Measurements from ENCODE around the gene UBALD1.
A peak's percentile ranks its signal among the peaks of the same experiment; 100 is the strongest.

The UBALD1 gene

DNA sequence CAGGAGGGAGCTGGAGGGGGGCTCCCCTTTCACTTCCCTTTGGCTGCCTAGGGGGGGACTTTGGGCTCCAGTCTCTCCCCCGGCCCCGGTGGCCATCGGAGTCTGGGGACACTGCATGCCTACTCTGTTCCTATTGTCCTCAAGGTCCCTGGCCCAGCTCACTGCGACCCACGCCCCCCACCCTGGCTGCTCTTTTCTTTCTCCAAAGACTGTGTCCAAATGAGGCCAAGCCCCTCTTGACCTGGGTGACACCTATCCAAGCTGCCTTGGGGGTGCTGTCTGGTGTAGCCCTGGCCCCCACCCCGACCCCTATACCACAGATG lies 12.9 kb downstream of the UBALD1 start:
- CTCF ChIA-PET = interaction anchor here (1.8 kb wide), 1 partner anchor 22 kb away, joined by 5 read pairs; the partner anchor contains the start of gene MGRN1
- DNase-seq (ENCODE audit: low spot score) = no peak
- no peak overlapping the region for H3K27ac ChIP-seq
- TF ChIP-seq, protein P1, sequence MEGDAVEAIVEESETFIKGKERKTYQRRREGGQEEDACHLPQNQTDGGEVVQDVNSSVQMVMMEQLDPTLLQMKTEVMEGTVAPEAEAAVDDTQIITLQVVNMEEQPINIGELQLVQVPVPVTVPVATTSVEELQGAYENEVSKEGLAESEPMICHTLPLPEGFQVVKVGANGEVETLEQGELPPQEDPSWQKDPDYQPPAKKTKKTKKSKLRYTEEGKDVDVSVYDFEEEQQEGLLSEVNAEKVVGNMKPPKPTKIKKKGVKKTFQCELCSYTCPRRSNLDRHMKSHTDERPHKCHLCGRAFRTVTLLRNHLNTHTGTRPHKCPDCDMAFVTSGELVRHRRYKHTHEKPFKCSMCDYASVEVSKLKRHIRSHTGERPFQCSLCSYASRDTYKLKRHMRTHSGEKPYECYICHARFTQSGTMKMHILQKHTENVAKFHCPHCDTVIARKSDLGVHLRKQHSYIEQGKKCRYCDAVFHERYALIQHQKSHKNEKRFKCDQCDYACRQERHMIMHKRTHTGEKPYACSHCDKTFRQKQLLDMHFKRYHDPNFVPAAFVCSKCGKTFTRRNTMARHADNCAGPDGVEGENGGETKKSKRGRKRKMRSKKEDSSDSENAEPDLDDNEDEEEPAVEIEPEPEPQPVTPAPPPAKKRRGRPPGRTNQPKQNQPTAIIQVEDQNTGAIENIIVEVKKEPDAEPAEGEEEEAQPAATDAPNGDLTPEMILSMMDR (conservative IDR thresholded peaks at IDR 0.05; ENCODE audit: low read depth) = no peak
- POLR2A ChIA-PET (ENCODE audit: low non-redundant PET) = no interaction called here

DNA sequence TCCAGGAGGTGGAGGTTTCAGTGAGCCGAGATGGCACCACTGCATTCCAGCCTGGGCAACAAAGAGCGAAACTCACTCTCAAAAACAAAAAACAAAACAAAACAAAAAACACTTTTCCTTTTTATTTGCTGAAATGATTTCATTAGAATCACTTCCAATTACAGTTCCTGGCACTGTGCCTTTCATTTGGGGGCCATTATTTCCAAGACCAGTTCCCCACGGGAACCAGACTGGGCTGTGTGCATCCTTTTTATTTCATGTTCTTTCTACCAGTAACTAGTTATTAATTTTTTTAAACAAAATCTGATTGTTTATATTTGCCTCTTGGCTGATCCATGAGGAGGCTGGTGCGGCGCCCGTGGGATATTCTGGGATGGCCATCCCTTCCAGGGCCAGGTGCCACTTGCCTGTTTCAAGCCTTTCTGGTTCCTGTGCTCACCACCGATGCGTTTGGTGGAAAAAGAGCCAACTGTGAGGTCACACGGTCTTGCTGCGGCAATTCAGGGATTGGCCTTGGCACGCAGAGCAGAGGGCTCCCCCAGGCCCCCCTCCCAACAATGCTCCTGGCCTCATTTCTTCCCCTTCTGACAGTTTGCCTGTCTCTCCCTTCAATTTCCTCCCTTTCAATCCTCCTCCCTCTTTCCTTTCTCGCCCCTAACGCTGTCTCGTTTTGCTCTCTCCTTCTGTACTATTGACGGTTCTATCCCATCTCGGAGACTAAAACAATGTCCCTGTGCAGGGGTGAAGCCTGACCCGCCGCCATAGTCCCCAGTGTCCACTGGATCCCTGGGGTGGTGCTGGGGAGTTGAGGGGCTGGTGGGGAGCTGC lies 13.4 kb downstream of the UBALD1 start:
- TF ChIP-seq, protein P1 (conservative IDR thresholded peaks at IDR 0.05; ENCODE audit: low read depth) = no peak
- CTCF ChIA-PET = no interaction called here
- H3K27ac ChIP-seq = no peak overlapping the region
- no peak for DNase-seq (ENCODE audit: low spot score)
- POLR2A ChIA-PET (ENCODE audit: low non-redundant PET) = no interaction called here

DNA sequence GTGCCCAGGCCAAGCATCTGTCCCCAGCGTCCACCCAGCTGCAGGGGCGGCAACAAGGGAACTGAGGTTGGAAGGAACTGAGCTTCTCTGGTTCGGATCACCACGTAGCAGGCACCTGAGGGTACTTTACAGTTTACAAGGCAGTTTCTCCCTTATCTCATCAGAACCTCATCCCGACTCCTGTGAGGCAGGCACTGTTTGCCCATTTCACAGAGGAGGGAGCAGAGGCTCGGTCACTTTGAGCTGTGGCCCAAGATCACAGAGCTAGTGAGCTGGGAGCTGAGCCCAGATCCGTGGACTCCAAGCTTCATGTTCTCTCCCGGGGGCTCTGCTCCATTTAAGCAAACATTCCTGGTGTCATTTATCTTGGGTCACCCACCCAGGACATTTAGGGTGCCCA lies 15.1 kb downstream of the UBALD1 start:
- CTCF ChIA-PET = interaction anchor here (0.6 kb wide), 1 partner anchor 24 kb away, joined by 8 read pairs; no protein-coding TSS in a partner anchor
- no peak overlapping the region for H3K27ac ChIP-seq
- TF ChIP-seq, protein P1 (conservative IDR thresholded peaks at IDR 0.05; ENCODE audit: low read depth) = no peak
- POLR2A ChIA-PET (ENCODE audit: low non-redundant PET) = no interaction called here
- no peak for DNase-seq (ENCODE audit: low spot score)

DNA sequence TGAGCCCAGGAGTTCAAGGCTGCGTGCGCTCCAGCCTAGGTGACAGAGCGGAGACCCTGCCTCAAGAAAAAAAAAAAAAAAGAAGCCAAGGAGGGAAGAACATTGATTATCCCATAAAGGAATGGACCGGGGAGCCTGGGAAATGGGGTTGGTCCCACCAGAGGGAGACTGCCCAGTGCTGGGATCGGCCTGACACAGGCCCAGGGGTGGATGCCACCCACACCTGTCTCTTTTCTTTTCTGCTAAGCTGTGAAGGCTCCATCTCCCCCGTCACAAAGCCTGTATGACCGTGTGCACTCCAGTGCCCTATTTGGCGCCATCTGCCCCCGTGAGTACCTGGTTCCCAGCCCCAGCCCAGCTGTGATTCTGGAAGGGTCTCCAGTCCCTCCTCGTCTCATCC lies 15.7 kb downstream of the UBALD1 start:
- H3K27ac ChIP-seq = no peak overlapping the region
- DNase-seq (ENCODE audit: low spot score) = no peak
- ChIA-PET CTCF (interaction anchor here (0.6 kb wide), 1 partner anchor 23 kb away, joined by 8 read pairs; no protein-coding TSS in a partner anchor), POLR2A (ENCODE audit: low non-redundant PET) (no interaction called here)
- TF ChIP-seq, protein P1 (conservative IDR thresholded peaks at IDR 0.05; ENCODE audit: low read depth) = no peak

DNA sequence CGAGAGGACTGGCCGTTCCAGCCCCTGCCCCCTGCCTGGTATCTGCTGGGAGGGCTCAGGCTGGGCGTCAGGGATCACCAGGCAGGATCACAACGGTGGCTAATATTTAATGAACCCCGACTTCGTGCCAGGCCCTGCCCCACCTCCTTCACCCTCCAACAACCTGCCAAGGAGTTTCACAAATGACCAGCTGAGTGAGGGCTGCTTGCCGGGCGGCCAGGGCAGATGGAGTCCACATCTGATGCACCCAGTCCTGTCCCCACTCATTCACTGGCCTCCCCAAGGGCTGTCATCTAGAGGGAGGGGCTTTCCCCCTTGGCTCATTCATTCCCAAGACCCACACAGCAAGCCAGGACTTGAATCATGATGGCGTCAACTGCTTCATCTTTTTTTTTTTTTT lies 17.5 kb downstream of the UBALD1 start:
- TF ChIP-seq, protein P1 (conservative IDR thresholded peaks at IDR 0.05; ENCODE audit: low read depth) = no peak
- DNase-seq (ENCODE audit: low spot score) = peak; percentile 62
- CTCF ChIA-PET = interaction anchor here (1.5 kb wide), 1 partner anchor 11 kb away, joined by 3 read pairs; no protein-coding TSS in a partner anchor
- POLR2A ChIA-PET (ENCODE audit: low non-redundant PET) = no interaction called here
- peak overlapping the region; percentile 40 for H3K27ac ChIP-seq

DNA sequence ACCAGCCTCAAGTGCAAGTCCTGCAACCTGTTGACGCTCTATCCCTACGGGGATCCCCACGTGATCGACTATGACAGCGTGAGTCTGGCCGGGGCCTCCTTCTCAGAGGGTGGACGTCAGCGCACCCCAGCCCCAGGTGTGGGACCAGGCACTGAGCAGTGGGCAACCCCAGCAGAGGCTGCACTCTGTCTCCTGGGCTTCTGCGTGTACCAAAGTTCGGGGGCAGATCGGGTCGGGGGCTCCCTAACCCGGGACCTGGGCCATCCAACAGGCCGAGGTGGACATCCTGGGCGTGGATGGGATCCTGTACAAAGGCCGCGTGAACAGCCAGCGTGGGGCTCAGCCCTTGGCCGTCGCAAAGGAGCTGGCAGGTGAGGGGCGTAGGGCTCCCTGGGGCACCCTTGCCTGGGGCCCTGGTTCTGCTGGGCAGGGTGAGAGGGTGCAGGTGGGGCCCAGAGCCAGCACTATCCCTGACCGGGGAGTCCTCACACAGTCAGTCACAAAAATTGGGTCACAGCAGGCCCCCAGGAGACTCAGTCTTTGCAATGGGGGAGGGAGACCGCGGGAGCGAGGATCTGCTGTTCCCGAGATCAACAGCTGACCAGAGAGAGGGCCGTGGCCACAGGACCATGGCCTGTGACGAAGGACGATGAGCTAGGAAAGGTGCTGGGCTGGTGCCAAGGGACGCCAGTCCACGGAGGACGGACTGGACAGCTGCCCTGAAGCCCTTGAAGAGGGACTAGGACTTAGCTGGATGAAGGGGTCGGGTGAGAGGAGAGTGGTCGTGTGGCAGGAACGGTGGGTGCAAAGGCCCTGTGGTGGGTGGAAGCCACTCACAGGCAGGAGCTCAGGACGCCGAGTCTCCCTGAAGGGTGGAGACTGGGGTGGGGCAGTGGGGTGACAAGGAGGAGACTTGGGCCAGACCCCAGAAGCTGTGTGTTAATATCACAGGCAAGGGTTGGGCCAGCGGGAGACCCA lies 20.0 kb downstream of the UBALD1 start:
- ChIA-PET POLR2A (ENCODE audit: low non-redundant PET) (no interaction called here), CTCF (interaction anchor here (0.6 to 0.7 kb wide), 2 partner anchors 22 to 72 kb away, joined by 3 to 5 read pairs; no protein-coding TSS in a partner anchor)
- H3K27ac ChIP-seq = no peak overlapping the region
- DNase-seq (ENCODE audit: low spot score) = no peak
- TF ChIP-seq, protein P1 (conservative IDR thresholded peaks at IDR 0.05; ENCODE audit: low read depth) = no peak

Measured in RWPE1 (cell line).